NOMO-1 treated with DMSO at 0.1 percent for 48 hours (cell line): ENCODE data around the gene SIPA1L3.

ENCODE experiments used
- DNase-seq: peaks from one replicate; lab custom pipeline; 2025; ENCODE audit not compliant: unreplicated experiment; lab: John Stamatoyannopoulos, UW

Gene SIPA1L3

GRCh38 chr19:38036707-38037611, 130.0 kb downstream of the SIPA1L3 start:
- DNase-seq: no peak

GRCh38 chr19:38039966-38040365, 133.0 kb downstream of the SIPA1L3 start:
- no peak for DNase-seq

- DNase-seq: no peak
Measured at GRCh38 chr19:38042132-38042531, 135.1 kb downstream of the SIPA1L3 start.

DNA sequence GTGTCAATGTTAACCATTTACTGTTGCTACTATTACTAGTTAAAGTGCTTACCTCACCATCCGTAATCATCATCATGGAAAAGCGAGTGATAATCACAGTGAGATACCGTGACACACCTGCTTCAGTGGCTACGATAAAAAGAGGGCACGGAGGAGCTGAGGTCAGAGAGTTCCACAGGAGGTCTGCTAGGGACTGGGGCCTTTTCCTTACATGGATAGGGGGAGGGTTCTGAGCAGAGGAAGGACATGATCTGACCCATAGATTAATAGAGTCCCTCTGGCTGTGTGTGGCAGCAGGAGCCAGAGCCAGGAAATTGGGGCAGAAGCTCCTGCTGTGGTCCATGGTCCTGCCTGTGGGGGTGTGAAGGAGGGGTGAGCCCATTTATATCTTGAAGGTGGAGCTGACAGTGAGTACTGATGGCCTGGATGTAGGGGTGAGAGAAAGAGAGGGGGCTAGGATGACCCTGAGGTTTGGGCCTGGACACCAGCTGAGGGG, 136.7 kb downstream of the SIPA1L3 start:
- DNase-seq: no peak

DNA sequence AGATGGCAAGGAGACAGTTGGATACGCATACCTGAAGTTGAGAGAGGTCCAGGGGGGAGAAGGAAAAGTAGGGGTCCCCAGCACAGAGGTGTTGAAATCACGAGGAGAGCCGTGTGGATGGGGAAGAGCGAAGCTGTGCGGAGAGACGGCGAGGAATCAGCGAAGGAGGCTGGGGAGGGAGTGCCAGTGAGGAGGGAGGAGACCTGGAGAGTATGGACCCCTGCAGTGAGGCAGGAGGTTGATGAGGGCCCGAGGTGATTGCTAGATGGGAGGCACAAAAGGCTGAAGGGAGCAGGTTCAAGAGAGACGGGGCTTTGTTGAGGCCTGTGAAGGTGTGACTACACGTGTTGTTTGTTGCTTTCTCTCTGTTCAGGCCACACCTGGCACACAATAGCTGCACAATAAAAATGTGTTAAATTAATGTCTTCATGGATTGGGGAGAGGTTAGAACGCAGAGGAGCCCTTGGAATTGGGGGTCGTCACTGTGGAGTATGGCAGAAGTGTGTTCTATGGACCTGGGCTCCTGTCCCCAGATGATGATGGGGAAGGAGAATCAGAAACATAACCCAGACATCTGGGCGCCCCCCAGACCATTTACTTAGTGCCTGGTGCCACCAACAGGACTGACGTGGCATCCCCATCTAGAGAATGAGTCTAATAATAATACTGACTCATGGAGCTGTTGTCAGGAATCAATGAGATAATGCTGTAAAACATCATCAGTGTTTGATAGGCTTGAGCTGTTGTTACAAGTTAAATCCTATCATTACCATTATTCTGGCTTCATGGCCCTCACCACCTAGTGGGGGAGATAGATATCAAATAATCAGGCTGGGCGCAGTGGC, 137.5 kb downstream of the SIPA1L3 start:
- DNase-seq: no peak

GRCh38 chr19:38045554-38046253, 138.7 kb downstream of the SIPA1L3 start:
- no peak for DNase-seq

- no peak for DNase-seq
Measured at GRCh38 chr19:38046254-38047048, 139.4 kb downstream of the SIPA1L3 start.

GRCh38 chr19:38047049-38047438, 140.0 kb downstream of the SIPA1L3 start:
- no peak for DNase-seq

DNA sequence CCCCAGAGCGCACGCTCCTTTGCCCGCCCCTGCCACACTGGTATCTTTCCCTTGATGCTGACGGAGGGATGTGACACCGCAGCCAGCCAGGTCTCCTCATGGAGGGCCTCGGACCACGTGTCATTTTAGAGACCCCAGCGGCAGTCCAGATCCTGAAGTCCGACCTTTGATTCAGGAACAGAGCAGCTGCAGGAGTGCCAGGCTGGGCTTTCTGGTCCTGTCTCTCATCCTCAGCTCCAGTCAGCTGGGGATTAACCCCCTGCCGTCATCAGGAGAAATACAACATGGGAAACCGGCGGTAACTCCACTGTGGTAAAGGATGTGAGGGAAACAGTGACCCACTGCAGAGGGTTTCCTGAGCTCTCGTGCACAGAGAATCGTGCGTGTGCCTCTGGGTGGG, 140.6 kb downstream of the SIPA1L3 start:
- no peak for DNase-seq

DNA sequence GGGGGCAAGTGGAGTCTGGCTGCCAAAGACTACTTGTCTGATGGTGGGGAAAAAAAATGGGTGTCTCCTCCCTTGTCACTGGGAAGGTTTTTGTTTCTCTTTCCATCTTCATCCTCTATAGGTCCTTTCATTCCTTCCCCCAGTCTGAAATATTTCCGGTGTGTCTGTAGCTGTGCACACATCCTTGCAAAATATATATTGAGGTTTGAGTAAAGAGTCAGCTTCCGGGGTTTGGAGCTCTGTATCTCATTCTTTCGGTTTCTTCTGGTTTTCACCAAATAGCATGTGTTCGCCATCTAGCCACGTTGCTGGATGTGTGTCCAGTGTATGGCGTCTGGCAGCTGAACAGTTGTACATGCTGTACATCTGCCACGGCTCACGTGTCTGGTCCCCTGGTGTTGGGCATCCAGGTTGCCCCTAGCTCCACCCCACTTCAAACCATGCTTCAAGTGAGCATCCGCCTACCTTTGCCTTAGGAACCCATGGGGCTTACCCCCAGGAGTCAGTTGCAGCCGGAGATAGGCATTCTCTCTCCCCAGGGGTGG, 142.2 kb downstream of the SIPA1L3 start:
- DNase-seq: peak; percentile 82

DNA sequence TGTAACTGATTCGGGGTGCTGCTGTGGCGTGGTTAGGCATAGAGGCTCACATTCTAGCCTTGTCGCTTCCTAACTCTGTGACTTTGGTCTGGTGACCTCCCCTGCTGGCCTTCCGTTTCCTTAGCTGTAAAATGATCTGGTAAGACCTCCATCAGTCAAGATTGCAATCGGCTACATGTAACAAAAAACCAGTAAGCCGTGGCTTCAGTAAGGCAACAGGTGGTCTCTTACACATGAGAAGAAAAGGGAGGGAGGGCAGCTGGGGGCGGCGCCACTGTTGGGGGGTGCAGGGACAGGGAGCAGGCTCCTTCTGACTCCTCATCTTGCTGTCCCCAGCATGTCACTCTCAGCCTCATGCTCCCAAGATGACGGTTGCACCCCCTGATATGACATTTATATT, 148.0 kb downstream of the SIPA1L3 start:
- no peak for DNase-seq

GRCh38 chr19:38055655-38056521, 148.9 kb downstream of the SIPA1L3 start:
- no peak for DNase-seq

DNA sequence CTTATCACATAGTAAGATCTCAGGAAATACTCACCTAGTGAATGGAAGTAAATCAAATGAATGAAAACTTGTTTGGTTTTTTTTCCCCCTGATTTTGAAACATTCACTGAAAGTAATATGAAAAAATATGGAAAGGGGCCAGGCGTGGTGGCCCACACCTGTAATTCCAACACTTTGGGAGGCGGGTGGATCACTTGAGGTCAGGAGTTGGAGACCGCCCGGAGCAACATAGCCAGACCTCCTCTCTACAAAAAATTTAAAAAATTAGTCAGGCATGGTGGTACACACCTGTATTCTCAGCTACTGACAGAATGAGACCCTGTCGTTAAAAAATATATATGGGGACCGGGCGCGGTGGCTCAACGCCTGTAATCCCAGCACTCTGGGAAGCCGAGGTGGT, 149.6 kb downstream of the SIPA1L3 start:
- no peak for DNase-seq

DNA sequence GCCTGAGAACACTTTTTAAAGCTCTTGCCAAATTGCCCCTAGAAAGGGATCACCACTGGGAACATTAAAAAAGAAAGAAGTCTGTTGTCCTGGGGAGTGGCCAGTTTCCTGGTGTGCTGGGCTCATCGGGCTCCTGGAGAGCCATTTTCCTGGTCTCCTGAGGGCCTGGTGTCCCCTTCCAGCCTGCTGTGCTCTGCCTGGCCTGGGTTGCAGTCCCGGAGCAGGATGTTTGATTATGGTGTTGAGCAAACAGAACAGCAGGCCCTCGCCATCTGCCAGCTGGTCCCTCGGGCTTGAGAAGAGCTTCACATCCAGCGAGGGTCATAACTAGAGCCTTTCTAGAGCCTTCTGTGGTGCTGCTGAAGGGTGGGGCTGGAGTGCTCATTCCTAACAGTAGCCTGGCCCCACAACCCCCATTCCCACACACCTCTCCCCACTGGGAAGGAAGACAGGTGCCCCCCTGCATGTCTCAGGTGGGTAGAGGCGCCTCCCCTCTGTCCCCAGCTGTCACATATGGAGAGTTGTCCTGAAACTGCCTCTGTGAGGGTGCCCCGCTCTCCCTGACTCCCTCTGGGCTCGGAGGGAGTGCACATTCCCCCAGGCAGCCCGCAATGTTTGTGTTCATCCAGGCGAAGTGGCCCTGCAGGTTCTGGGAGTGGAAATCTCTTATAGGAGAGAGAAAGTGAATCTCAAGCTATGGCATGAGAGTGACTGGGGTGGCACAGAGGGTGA, 151.1 kb downstream of the SIPA1L3 start:
- DNase-seq: no peak

DNA sequence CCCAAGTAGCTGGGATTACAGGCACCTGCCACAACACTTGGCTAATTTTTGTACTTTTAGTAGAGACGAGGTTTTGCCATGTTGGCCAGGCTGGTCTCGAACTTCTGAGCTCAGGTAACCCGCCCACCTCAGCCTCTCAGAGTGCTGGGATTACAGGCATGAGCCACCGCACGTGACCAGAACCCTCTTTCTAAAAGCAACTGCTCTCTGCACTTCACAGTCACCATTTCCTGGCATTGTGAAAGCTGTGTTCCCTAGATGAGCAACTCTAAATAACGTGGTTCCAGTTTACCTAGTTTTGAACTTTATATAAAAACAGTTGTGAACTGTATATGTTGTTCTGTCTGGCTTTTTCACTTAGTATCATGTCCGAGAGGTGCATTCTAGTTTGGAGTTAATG, 152.9 kb downstream of the SIPA1L3 start:
- peak; percentile 27 for DNase-seq

DNA sequence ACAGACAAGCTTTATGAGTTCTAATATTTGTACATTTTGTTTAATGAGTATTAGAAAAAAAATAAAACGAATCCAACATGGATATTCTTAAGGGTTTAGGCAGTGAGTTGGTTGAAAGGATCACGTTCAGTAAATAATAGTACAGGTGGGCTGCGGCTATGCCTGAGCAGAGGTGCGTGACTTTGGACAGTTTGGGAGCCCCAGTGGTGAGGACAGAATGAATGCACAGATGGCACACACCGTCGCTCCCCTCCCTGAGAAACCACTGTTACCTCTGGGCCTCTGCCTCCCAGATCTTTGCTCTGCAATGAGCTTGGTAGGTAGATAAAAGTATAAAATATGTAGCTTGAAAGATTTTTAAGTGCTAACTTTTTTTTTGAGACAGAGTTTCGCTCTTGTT, 153.3 kb downstream of the SIPA1L3 start:
- no peak for DNase-seq

DNA sequence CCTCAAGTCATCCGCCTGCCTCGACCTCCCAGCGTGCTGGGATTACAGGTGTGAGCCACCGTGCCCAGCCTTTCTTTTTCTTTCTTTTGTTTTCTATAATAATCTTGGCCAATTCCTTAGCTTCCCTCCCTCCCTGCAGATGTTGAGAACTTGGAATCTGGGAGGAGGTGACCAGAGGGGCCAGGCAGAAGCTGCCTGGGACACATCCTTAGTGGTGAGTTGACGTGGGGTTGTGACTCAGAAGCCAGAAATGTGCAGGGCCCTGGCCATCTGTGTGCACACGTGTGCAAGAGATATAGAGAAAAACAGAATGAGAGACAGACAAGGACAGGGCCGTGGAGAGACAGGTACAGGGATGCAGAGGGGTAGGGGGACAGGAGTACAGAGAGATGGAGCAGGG, 154.3 kb downstream of the SIPA1L3 start:
- DNase-seq: no peak

- DNase-seq: no peak
Measured at GRCh38 chr19:38062959-38063761, 156.2 kb downstream of the SIPA1L3 start.
